Measurements from ENCODE around the gene GLCE. TPM values are rescaled to one million over a fixed set of nuclear protein-coding genes. Genes with fewer than 3 reads are reported as not detected.
A peak's percentile ranks its signal among the peaks of the same experiment; 100 is the strongest.

GLCE gene
- total and polyA plus RNA-seq, 9 of the 15 experiments (the other 6 are each of a cell fraction or from before 2014, with no cell fraction given) = 4.6 to 12.3 (median 10.6) TPM

DNA sequence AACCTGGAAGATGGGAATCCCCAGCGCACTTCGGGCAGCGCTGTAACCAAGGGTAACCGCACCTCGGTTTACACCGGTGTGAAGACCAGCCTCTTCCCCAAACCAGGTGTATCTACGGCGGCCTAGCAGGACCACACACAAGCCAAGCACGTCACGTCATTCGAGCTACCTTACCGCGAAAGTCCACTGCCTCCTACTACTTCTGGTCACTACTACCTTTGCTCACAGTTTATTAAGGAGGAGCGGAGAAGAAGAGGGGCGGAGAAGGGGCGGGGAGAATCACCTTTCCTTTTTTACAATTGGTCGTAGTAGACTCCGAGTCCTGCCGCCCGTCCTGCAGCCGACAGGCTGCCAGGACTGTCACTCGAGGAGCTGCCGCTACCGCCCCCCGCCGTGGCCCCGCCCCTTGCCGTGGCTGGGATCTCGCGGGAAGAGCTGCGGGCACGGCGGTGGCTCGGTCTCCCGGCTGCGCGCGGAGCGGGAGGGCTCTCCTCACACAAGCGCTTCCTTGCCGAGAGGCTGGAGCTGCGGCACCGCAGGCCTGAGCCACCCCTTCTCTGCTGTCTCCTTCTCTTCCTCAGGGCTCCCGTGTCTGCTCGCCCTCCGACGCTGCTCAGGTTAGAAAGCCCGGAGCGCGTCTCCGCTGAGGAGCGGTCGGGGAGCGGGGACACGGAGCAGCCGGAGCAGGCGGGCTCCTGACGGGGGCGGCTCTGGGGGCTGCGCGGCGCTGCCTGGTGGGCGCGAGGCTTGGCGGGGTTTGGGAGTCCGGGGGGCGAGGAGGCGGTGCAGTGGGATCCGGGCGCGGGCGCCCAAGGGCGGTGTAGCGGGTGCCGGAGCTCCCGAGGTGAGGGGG, at the start of gene GLCE (continued):
- TF ChIP-seq FOXK1 (CRISPR knock-in tag; IDR thresholded peaks at IDR 0.05; ENCODE audit: borderline replicate concordance) (no peak), MXI1 (IDR thresholded peaks at IDR 0.05; ENCODE audit: low read depth, low read length) (no peak), PHF20 (IDR thresholded peaks at IDR 0.05; ENCODE audit: partially characterized antibody) (peak; percentile 52), KLF13 (tag; IDR thresholded peaks at IDR 0.05; ENCODE audit: borderline replicate concordance, low read depth) (peak; percentile 14; the same call in 1 of the 2 replicates), MED1 (CRISPR knock-in tag; IDR thresholded peaks at IDR 0.05; ENCODE audit: borderline replicate concordance) (no peak), JUNB (CRISPR knock-in tag; conservative IDR thresholded peaks at IDR 0.05) (no peak), RAD21 (CRISPR knock-in tag; conservative IDR thresholded peaks at IDR 0.05 in 1 of 2, IDR thresholded peaks at IDR 0.05 in 1 of 2) (no peak; a peak in 1 of 4 replicates), SRSF3 (IDR thresholded peaks at IDR 0.05; ENCODE audit: insufficient read depth, low read length) (no peak), MYC (IDR thresholded peaks at IDR 0.05; ENCODE audit: low read depth, low read length) (no peak), MYC (CRISPR knock-in tag; IDR thresholded peaks at IDR 0.05; ENCODE audit: borderline replicate concordance, low read depth) (no peak), HMGN3 (IDR thresholded peaks at IDR 0.05; ENCODE audit: borderline replicate concordance, extremely low read depth, insufficient read length, low read depth, low read length) (peak; percentile 49)
- TF ChIP-seq, protein P1, sequence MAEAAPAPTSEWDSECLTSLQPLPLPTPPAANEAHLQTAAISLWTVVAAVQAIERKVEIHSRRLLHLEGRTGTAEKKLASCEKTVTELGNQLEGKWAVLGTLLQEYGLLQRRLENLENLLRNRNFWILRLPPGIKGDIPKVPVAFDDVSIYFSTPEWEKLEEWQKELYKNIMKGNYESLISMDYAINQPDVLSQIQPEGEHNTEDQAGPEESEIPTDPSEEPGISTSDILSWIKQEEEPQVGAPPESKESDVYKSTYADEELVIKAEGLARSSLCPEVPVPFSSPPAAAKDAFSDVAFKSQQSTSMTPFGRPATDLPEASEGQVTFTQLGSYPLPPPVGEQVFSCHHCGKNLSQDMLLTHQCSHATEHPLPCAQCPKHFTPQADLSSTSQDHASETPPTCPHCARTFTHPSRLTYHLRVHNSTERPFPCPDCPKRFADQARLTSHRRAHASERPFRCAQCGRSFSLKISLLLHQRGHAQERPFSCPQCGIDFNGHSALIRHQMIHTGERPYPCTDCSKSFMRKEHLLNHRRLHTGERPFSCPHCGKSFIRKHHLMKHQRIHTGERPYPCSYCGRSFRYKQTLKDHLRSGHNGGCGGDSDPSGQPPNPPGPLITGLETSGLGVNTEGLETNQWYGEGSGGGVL (CRISPR knock-in tag; IDR thresholded peaks at IDR 0.05) = no peak
- TF ChIP-seq, protein P2, sequence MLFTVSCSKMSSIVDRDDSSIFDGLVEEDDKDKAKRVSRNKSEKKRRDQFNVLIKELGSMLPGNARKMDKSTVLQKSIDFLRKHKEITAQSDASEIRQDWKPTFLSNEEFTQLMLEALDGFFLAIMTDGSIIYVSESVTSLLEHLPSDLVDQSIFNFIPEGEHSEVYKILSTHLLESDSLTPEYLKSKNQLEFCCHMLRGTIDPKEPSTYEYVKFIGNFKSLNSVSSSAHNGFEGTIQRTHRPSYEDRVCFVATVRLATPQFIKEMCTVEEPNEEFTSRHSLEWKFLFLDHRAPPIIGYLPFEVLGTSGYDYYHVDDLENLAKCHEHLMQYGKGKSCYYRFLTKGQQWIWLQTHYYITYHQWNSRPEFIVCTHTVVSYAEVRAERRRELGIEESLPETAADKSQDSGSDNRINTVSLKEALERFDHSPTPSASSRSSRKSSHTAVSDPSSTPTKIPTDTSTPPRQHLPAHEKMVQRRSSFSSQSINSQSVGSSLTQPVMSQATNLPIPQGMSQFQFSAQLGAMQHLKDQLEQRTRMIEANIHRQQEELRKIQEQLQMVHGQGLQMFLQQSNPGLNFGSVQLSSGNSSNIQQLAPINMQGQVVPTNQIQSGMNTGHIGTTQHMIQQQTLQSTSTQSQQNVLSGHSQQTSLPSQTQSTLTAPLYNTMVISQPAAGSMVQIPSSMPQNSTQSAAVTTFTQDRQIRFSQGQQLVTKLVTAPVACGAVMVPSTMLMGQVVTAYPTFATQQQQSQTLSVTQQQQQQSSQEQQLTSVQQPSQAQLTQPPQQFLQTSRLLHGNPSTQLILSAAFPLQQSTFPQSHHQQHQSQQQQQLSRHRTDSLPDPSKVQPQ (CRISPR knock-in tag; IDR thresholded peaks at IDR 0.05; ENCODE audit: borderline replicate concordance) = no peak
- TF ChIP-seq, protein P3, sequence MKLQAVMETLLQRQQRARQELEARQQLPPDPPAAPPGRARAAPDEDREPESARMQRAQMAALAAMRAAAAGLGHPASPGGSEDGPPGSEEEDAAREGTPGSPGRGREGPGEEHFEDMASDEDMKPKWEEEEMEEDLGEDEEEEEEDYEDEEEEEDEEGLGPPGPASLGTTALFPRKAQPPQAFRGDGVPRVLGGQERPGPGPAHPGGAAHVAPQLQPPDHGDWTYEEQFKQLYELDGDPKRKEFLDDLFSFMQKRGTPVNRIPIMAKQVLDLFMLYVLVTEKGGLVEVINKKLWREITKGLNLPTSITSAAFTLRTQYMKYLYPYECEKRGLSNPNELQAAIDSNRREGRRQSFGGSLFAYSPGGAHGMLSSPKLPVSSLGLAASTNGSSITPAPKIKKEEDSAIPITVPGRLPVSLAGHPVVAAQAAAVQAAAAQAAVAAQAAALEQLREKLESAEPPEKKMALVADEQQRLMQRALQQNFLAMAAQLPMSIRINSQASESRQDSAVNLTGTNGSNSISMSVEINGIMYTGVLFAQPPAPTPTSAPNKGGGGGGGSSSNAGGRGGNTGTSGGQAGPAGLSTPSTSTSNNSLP (IDR thresholded peaks at IDR 0.05; ENCODE audit: borderline replicate concordance, low read depth, low read length) = no peak
- TF ChIP-seq, protein P4, sequence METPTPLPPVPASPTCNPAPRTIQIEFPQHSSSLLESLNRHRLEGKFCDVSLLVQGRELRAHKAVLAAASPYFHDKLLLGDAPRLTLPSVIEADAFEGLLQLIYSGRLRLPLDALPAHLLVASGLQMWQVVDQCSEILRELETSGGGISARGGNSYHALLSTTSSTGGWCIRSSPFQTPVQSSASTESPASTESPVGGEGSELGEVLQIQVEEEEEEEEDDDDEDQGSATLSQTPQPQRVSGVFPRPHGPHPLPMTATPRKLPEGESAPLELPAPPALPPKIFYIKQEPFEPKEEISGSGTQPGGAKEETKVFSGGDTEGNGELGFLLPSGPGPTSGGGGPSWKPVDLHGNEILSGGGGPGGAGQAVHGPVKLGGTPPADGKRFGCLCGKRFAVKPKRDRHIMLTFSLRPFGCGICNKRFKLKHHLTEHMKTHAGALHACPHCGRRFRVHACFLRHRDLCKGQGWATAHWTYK (CRISPR knock-in tag; IDR thresholded peaks at IDR 0.05) = no peak
- TF ChIP-seq, protein P5, sequence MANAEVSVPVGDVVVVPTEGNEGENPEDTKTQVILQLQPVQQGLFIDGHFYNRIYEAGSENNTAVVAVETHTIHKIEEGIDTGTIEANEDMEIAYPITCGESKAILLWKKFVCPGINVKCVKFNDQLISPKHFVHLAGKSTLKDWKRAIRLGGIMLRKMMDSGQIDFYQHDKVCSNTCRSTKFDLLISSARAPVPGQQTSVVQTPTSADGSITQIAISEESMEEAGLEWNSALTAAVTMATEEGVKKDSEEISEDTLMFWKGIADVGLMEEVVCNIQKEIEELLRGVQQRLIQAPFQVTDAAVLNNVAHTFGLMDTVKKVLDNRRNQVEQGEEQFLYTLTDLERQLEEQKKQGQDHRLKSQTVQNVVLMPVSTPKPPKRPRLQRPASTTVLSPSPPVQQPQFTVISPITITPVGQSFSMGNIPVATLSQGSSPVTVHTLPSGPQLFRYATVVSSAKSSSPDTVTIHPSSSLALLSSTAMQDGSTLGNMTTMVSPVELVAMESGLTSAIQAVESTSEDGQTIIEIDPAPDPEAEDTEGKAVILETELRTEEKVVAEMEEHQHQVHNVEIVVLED (CRISPR knock-in tag; IDR thresholded peaks at IDR 0.05) = no peak
